Activated CD4-positive, alpha-beta T cell treated with anti-CD3 and anti-CD28 coated beads, Interleukin-2, amount 10 ng/mL, durations not matched to agents 24 days and 14 days (primary cell): ENCODE measurements around the gene TMIGD2. TPM values are rescaled to one million over a fixed set of nuclear protein-coding genes. Genes with fewer than 3 reads are reported as not detected.

ENCODE experiments used
- DNase-seq: peaks from one replicate; pipeline ENCODE4 v3.0.0; 2022
- H3K27ac Mint-ChIP-seq: one replicate; pipeline ENCODE4 v1.8.0; 2022; ENCODE audit warnings: mild to moderate bottlenecking, mixed read lengths
- H3K27me3 Mint-ChIP-seq: one replicate; pipeline ENCODE4 v1.8.0; 2022; ENCODE audit warnings: mixed read lengths
- H3K36me3 Mint-ChIP-seq: one replicate; pipeline ENCODE4 v1.8.0; 2022; ENCODE audit warnings: low read depth, mild to moderate bottlenecking, mixed read lengths
- H3K4me1 Mint-ChIP-seq: one replicate; pipeline ENCODE4 v1.8.0; 2021; ENCODE audit warnings: mixed read lengths
- H3K4me3 Mint-ChIP-seq: one replicate; pipeline ENCODE4 v1.8.0; 2022; ENCODE audit warnings: mild to moderate bottlenecking, moderate library complexity, mixed read lengths
- H3K9me3 Mint-ChIP-seq: one replicate; pipeline ENCODE4 v1.8.0; 2021; ENCODE audit warnings: mixed read lengths
- intact Hi-C: fragments of 100-400 bp; cut with micrococcal nuclease; formaldehyde crosslinking; loops from one replicate; pipeline ENCODE4 v1.15.1; 2023
- total RNA-seq: library from RNA; stranded (reverse); gene quantifications from 2 replicates; pipeline ENCODE4 v1.2.3, GENCODE V29; 2022

The TMIGD2 gene
- total RNA-seq, 1 donor from 2014 or later = 14.0 TPM

DNA sequence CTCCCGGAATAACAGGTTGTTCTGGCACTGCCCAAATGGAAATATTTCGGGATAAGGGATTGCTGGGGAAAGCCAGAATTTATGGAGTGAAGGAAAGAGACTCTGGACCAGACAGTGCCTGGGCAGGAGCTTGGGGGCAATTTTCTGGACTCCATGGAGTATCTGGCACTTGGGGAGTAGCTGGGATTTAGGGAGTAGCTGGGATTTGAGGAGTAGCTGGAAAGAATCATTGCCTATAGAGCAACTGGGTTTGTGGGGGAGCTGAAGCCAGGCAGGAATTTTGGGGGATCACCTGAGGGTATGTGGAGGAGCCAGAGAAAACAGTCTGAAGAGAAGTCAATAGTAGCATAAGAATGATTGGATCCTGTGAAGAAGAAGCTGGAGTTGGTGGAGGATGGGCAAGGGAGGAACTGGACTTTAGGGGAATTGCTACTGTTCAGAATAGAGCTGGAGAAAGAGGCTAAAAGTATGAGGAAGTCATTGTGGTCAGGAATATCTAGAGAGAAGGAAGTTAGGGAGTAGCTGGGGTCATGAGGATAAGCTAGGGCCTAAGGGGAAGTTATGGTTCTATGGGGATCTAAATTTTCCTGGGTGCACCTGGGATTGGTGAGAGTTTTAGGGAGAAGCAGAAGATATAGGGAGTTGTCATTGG, 17.0 kb upstream of the TMIGD2 start:
- H3K27ac Mint-ChIP-seq = no peak overlapping the region
- peaks cover 24% of the 10 kb centered on the region for H3K9me3 Mint-ChIP-seq
- H3K36me3 Mint-ChIP-seq = peaks cover 33% of the 10 kb centered on the region
- H3K4me1 Mint-ChIP-seq = no peaks in the 10 kb centered on the region
- DNase-seq = no peak
- intact Hi-C loops = no loop called here
- H3K27me3 Mint-ChIP-seq = no peaks in the 10 kb centered on the region
- no peak overlapping the region for H3K4me3 Mint-ChIP-seq

DNA sequence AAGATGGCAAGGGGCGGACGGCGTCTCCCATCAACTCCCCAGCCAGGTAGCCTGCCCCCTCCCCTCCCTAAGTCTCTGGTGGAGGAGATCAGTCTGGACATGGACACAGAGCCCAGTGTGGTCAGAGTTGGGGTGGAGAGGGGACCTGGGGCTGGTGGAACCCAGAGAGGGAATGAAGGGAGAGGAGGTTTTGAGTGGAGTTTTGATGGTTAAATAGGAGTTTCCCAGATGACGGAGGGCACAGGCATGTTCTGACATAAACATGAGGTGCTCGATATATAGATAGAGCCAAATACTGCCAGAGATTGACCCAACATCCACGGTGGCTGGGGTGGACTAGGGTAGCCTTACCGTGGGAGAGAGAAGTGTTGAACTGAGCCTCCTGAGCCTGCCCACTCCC, 16.3 kb upstream of the TMIGD2 start:
- no peaks in the 10 kb centered on the region for H3K4me1 Mint-ChIP-seq
- peaks cover 33% of the 10 kb centered on the region for H3K36me3 Mint-ChIP-seq
- DNase-seq = no peak
- no peak overlapping the region for H3K4me3 Mint-ChIP-seq
- no peaks in the 10 kb centered on the region for H3K27me3 Mint-ChIP-seq
- no peak overlapping the region for H3K27ac Mint-ChIP-seq
- intact Hi-C loops = no loop called here
- H3K9me3 Mint-ChIP-seq = peaks cover 24% of the 10 kb centered on the region

DNA sequence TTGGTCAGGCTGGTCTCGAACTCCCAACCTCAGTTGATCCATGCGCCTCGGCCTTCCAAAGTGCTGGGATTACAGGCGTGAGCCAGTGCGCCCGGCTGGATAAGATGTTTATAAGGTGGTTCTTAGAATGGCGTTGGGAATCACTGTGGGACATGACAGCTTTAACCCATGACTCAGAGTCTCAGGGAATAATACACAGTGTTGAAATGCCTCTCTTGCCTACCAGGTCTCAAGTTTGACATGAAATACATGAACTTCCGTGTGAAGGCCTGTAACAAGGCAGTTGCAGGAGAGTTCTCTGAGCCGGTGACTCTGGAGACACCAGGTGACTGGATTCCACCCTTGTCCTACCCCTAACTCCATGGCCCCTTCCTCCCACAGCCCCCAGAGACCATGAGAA, 14.8 kb upstream of the TMIGD2 start:
- intact Hi-C loops = no loop called here
- peaks cover 34% of the 10 kb centered on the region for H3K36me3 Mint-ChIP-seq
- no peak overlapping the region for H3K4me3 Mint-ChIP-seq
- no peak overlapping the region for H3K27ac Mint-ChIP-seq
- H3K4me1 Mint-ChIP-seq = no peaks in the 10 kb centered on the region
- no peaks in the 10 kb centered on the region for H3K27me3 Mint-ChIP-seq
- H3K9me3 Mint-ChIP-seq = peaks cover 24% of the 10 kb centered on the region
- no peak for DNase-seq

DNA sequence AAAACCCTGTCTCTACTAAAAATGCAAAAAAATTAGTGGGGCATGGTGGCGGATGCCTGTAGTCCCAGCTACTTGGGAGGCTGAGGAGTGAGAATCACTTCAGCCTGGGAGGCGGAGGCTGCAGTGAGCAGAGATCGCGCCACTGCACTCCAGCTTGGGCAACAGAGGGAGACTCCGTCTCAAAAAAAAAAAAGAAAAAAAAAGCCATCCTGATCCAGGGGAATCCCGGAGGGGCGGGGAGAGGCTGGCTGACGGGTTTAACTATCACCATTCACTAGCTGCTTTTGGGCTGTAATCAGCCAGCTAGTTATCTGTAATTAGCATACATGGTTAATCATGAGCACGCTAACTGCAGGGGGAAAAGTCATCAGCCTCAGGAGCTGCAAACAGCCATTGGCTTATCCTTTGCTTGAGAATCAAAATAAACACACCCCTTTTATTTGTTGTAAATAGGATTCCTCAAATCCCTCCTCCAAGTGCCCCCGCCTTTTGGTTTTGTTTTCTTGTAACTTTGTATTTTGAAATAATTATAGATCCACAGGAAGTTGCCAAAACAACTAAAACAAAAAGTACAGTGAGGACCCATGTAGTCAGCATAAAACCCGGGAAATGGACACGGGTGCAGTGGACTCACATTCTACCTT, 11.8 kb upstream of the TMIGD2 start:
- no peaks in the 10 kb centered on the region for H3K27me3 Mint-ChIP-seq
- no peak overlapping the region for H3K4me3 Mint-ChIP-seq
- peaks cover 34% of the 10 kb centered on the region for H3K36me3 Mint-ChIP-seq
- no peak for DNase-seq
- H3K9me3 Mint-ChIP-seq = peaks cover 4% of the 10 kb centered on the region
- no peak overlapping the region for H3K27ac Mint-ChIP-seq
- H3K4me1 Mint-ChIP-seq = no peaks in the 10 kb centered on the region
- intact Hi-C loops = no loop called here

DNA sequence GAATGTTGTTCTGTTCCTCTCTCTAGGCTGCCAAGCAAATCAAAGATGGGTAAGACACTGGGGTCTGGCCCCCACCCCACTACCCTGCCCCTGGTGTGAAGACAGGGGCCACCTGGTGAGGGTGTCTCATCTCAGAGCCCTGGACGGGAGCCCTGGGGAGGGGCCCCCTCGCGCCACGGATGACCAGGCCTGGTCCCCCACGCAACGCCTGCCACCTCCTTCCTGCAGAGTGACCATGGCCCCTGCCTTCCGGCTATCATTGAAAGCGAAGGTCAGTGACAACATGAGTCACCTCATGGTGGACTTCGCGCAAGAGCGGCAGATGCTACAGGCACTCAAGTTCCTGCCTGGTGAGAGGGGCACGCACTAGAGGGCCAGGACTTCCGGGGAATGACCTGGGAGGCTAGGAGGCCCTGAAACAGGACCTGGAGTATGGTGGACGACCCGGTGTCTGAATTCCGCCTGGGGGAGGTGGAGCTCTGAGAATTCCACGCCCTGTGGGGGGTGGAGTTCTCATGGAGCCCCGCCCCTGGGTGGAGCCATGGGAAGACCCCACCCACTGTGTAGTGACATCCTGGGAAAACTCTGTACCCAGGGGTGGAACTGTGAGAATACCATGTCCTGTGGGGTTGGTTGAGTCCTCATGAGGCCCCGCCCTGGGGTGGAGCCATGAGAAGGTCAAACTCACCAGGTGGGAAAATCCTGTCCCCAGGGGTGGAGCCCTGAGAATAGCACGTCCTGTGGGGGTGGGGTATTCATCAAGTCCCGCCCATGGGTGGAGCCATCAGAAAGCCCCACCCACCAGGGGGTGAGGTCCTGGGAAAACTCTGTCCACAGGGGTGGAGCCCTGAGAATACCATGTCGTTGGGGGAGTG, 8.3 kb upstream of the TMIGD2 start:
- peak; percentile 75 for DNase-seq
- Mint-ChIP-seq H3K4me3 (no peak overlapping the region), H3K27me3 (no peaks in the 10 kb centered on the region), H3K36me3 (peaks cover 18% of the 10 kb centered on the region), H3K4me1 (peaks cover under 1% of the 10 kb centered on the region), H3K27ac (no peak overlapping the region), H3K9me3 (no peaks in the 10 kb centered on the region)
- intact Hi-C loops = no loop called here

DNA sequence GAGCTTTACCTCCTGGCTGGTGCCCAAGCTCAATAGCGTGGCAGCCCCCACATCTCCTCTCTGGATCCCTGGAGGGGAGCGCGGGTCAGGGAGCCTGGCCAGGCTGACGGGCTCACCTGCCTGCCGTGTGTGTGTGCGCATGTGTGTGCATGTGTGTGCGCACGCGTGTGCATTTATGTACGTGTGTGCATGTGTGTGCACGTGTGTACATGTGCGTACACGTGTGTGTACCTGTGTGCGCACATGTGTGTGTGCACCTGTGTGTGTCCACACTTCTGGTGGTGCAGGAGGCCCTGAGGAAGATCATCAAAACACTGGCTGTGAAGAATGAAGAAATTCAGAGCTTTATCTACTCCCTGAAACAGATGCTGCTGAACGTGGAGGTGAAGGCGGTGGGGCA, 3.5 kb upstream of the TMIGD2 start:
- Mint-ChIP-seq H3K4me3 (peak overlapping the region; percentile 78), H3K27me3 (no peaks in the 10 kb centered on the region)
- intact Hi-C loops = loop anchor here (2.0 kb wide), 1 partner anchor 21 kb away; no protein-coding TSS in a partner anchor

DNA sequence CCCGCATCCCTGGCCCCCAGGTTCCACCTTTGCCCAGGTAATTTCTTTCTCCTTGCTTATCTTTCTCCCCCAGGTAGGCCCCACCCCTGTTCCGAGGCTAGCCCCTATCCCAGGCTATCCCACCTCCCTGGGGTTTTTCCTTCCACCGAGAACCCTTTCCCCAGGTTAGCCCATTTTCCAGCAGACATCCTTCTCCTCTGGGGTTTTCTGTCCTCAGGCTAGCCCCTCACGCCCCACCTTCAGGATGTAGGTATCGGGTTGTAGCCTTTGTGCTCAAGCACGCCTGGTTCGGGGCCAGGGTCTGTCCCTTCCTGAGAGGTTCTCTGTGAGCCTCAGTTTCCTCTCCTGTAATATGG, 3.0 kb upstream of the TMIGD2 start:
- peak overlapping the region; percentile 78 for H3K4me3 Mint-ChIP-seq
- H3K4me1 Mint-ChIP-seq = peaks cover 28% of the 10 kb centered on the region
- H3K27me3 Mint-ChIP-seq = no peaks in the 10 kb centered on the region
- peak overlapping the region; percentile 76 for H3K27ac Mint-ChIP-seq
- peaks cover 6% of the 10 kb centered on the region for H3K36me3 Mint-ChIP-seq
- intact Hi-C loops = loop anchor here (2.0 kb wide), 1 partner anchor 22 kb away; no protein-coding TSS in a partner anchor
- no peaks in the 10 kb centered on the region for H3K9me3 Mint-ChIP-seq
- DNase-seq = no peak

More for the DNA sequence above, 3.5 kb upstream of the TMIGD2 start:
- Mint-ChIP-seq H3K27ac (no peak overlapping the region), H3K36me3 (peaks cover 10% of the 10 kb centered on the region), H3K4me1 (peaks cover 26% of the 10 kb centered on the region), H3K9me3 (no peaks in the 10 kb centered on the region)
- DNase-seq = no peak

DNA sequence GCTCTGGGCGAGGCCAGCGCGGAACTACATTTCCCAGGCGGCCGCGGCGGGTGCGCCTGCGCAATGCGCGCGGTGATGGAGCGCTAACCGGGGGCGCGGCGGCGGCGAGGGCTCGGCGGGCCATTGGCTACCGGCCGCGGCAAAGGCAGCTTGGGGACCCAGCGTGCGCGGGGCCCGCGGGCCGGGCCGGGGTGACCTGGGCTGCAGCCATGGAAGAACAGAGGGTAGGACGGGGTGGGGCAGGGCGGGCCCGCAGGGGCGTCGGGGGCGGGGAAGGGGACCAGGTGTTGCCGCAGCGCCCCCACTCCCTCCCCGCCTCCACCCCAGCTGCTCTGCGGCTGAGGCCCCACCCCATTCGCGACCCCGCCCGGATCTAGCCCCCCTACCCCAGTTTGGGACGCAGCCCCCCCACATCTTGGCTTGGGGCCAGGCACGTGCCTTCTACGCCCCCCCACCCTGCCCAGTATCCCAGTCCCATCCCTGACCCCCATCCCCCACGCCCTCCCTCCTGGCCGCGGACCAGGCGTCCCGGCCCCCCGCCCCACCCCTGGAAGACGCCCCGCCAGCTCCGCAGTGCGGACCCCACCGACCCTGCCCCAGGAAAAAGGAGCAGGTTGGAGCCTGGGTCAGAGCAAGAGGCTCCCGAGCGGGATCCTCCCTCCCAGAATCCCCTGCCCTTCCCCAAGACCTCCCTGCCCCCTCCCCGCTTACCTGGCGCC, 2.5 kb upstream of the TMIGD2 start, which contains the start of gene FSD1:
FSD1 (plus strand) TSS at position 61 of the 719 bp plus-strand sequence; CDS start at position 210, 149 bp downstream.
- peak within 1 kb of the TSS; percentile 78 for H3K4me3 Mint-ChIP-seq
- H3K27ac Mint-ChIP-seq = peak within 1 kb of the TSS; percentile 76
- peaks cover 6% of the 10 kb centered on the region for H3K36me3 Mint-ChIP-seq
- DNase-seq = peak; percentile 95
- H3K9me3 Mint-ChIP-seq = no peaks in the 10 kb centered on the region
- peaks cover 28% of the 10 kb centered on the region for H3K4me1 Mint-ChIP-seq
- intact Hi-C loops = loop anchor here (1.0 to 2.0 kb wide), 2 partner anchors 22 to 39 kb away; partner anchors contain the start of gene MPND
- H3K27me3 Mint-ChIP-seq = no peaks in the 10 kb centered on the region

DNA sequence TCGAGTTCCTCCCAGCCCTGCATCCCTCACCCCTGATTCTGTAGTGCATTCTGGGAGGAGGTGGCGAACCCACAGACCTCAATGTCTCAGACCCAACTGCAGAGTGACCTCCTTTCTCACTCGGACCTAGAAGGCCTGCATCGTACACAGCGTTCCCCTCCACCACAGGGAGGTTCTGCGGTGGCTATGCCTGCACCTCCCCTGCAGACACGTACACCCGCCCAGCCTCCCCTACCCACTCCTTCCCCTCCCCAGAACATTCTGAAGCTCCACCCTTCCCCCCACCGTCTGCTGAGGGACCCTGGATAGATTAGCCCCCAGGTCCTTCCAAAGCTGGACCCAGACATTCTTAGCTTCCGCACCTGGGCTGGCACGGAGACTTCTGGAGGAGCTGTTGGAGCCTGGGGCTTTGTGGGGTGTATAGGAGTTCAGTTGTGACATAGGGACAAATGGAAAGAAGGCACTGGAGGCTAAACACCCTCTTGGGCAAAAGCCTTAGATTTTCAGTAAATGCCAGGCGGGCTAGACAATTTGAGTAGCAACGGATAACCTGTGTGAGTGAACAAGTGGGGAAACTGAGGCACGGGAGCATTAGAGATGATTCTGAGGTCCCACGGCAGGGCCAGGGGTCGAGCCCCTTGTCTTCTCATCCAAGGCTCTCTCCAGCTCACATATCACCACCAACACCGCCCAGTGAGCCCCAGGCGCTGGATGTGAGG, 1.8 kb upstream of the TMIGD2 start:
- no peak for DNase-seq
- H3K4me1 Mint-ChIP-seq = peaks cover 28% of the 10 kb centered on the region
- peak overlapping the region; percentile 72 for H3K4me3 Mint-ChIP-seq
- intact Hi-C loops = loop anchor here (1.0 to 2.0 kb wide), 2 partner anchors 23 to 39 kb away; partner anchors contain the start of gene MPND
- no peaks in the 10 kb centered on the region for H3K9me3 Mint-ChIP-seq
- H3K27ac Mint-ChIP-seq = peak overlapping the region; percentile 74
- no peaks in the 10 kb centered on the region for H3K27me3 Mint-ChIP-seq
- peaks cover 4% of the 10 kb centered on the region for H3K36me3 Mint-ChIP-seq

DNA sequence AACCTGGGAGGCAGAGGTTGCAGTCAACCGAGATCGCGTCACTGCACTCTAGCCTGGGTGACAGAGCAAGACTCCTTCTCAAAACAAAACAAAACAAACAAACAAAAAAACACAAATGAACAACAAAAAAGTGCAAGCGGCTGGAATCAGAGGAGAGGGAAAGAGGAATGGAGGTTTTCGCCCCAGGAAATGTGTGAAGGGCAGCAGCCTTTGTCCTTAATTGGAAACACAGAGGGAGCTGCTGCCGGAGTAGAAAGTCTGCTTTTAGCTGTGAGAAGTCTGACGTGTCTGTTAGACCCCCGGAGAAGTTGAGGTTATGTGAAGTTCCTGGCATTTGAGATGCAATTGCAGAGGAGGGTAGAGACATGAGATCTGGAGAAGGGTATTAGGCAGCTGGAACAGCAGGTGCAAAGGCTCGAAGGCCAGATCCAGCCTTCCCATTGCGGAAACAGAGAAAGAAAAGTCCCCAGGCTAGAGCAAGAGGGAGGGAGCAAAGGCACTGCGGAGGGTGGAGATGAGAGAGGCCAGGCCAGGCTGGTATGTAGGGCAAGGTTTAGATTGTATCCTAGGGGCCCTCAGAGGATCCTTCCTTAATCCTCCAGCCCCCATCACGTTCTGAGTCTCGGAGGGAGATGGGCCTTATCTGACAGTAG, 473 bp downstream of the TMIGD2 start:
- Mint-ChIP-seq H3K9me3 (no peaks in the 10 kb centered on the region), H3K36me3 (peaks cover 2% of the 10 kb centered on the region), H3K27ac (peak overlapping the region; percentile 83), H3K4me3 (peak overlapping the region; percentile 89), H3K4me1 (peaks cover 31% of the 10 kb centered on the region), H3K27me3 (no peaks in the 10 kb centered on the region)
- DNase-seq = peak; percentile 69
- intact Hi-C loops = no loop called here

DNA sequence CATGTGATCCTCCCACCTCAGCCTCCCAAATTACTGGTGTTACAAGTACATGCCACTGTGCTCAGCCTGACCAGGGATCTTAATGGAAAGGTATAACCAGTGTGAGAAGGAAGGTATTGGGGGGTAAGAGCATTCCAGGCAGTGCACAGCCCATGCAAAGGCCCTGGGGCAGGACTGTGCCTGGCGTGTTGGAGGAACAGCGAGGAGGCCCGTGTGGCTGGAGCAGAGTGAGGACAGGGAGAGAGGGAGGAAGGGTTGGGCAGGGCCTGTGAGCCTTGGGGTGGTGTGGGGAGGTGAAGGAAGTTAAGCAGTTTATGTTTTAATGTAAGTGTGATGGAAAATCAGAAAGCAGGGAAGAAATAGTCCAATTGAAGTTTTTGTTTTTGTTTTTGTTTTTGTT, 1.6 kb downstream of the TMIGD2 start:
- no peaks in the 10 kb centered on the region for H3K36me3 Mint-ChIP-seq
- H3K4me3 Mint-ChIP-seq = peak overlapping the region; percentile 58
- DNase-seq = no peak
- H3K9me3 Mint-ChIP-seq = no peaks in the 10 kb centered on the region
- no peaks in the 10 kb centered on the region for H3K27me3 Mint-ChIP-seq
- intact Hi-C loops = no loop called here
- peak overlapping the region; percentile 84 for H3K27ac Mint-ChIP-seq
- H3K4me1 Mint-ChIP-seq = peaks cover 31% of the 10 kb centered on the region

DNA sequence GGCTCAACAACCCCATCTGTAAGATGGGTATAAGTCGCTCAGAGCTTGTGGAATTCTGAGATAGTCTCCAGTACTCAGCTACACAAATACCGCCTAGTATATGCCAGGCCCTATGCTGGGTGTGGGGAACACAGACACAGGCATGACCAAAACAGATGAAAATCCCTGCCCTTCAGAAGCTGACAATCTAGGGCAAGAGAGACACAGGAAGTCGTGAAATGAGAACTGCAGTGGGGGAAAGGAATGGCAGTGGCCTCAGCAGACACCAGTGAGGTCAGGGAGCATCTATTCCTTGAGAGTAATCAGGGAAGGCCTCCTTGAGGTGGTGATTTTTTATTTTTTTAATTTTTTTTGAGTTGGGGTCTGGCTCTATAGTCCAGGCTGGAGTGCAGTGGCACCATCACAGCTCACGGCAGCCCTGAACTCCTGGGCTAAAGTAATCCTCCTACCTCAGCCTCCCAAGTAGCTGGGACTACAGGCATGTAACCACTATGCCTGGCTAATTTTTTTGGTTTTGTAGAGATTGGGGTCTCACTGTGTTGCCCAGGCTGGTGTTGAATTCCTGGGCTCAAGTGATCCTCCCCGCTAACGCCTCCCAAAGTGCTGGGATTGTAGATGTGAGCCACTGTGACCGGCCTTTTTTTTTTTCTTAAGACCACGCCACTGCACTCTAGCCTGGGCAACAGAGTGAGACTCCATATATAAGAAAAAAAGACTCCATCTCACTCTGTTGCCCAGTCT, 3.2 kb downstream of the TMIGD2 start:
- H3K4me1 Mint-ChIP-seq = peaks cover 23% of the 10 kb centered on the region
- no peak for DNase-seq
- H3K9me3 Mint-ChIP-seq = no peaks in the 10 kb centered on the region
- peak overlapping the region; percentile 74 for H3K27ac Mint-ChIP-seq
- intact Hi-C loops = no loop called here
- H3K36me3 Mint-ChIP-seq = no peaks in the 10 kb centered on the region
- peak overlapping the region; percentile 35 for H3K4me3 Mint-ChIP-seq
- no peaks in the 10 kb centered on the region for H3K27me3 Mint-ChIP-seq
